K562 (cell line): ENCODE measurements around the gene CCNC. TPM values are rescaled to one million over a fixed set of nuclear protein-coding genes. Genes with fewer than 3 reads are reported as not detected.

Experiments
- BACH1 ChIP-seq: fragments of 200-800 bp; sonication (Bioruptor generic); IDR thresholded peaks from 2 replicates; pipeline ENCODE4 v1.6.1; 2016; ENCODE audit warnings: missing genetic modification characterization, missing compliant biosample characterization
- BHLHE40 ChIP-seq: IDR thresholded peaks from 2 replicates; pipeline ENCODE4 v1.6.1; 2011; ENCODE audit warnings: low read length, improper control_type of control experiment
- CCAR2 ChIP-seq: fragments of 200-400 bp; formaldehyde crosslinking; IDR thresholded peaks from 2 replicates; pipeline ENCODE4 v1.6.1; 2017; ENCODE audit warnings: mild to moderate bottlenecking, low read depth, low read length
- EHMT2 ChIP-seq: fragments of 450-650 bp; IDR thresholded peaks from 2 replicates; pipeline ENCODE4 v1.6.1; 2018; ENCODE audit warnings: antibody characterized with exemption
- FOXK1 ChIP-seq: sonication (generic); formaldehyde crosslinking; IDR thresholded peaks from 2 replicates; pipeline ENCODE4 v1.8.0; 2022; ENCODE audit warnings: missing genetic modification reagents, mild to moderate bottlenecking, borderline replicate concordance
- FUS ChIP-seq: fragments of 200-400 bp; formaldehyde crosslinking; optimal IDR thresholded peaks from 2 replicates; pipeline ENCODE3; 2017; ENCODE audit warnings: low read depth, low read length
- IFI16 ChIP-seq: fragments of 250-450 bp; sonication (Bioruptor Pico); IDR thresholded peaks from 2 replicates; pipeline ENCODE4 v2.1.2; 2022; ENCODE audit warnings: mild to moderate bottlenecking, inconsistent platforms
- MEIS2 ChIP-seq: fragments of 450-650 bp; IDR thresholded peaks from 2 replicates; pipeline ENCODE4 v1.6.1; 2014; ENCODE audit warnings: mild to moderate bottlenecking; ENCODE audit not compliant: partially characterized antibody
- MYC ChIP-seq, 2 experiments: fragments of 250-450 bp in 1 of 2; sonication (Bioruptor Pico) in 1 of 2; IDR thresholded peaks; 2 replicates each; pipeline versions ENCODE4 v1.5.1 to v1.6.1; 2012 to 2021; ENCODE audit warnings: low read depth in 2 of 2, borderline replicate concordance in 1 of 2, improper control_type of control experiment in 1 of 2, low read length in 1 of 2, mild to moderate bottlenecking in 1 of 2, moderate library complexity in 1 of 2
- NRF1 ChIP-seq, 2 experiments: fragments of 450-650 bp; IDR thresholded peaks in 1 of 2; conservative IDR thresholded peaks in 1 of 2; 2 replicates each; pipeline ENCODE4 v1.6.1; 2014; ENCODE audit warnings: mild to moderate bottlenecking in 2 of 2
- PTRF ChIP-seq: fragments of 450-650 bp; IDR thresholded peaks from 2 replicates; pipeline ENCODE4 v1.6.1; 2016; ENCODE audit warnings: mild to moderate bottlenecking, missing genetic modification characterization, missing compliant biosample characterization
- TEAD4 ChIP-seq, 2 experiments: sonication (generic) in 1 of 2; formaldehyde crosslinking in 1 of 2; IDR thresholded peaks; 2 replicates each; pipeline versions ENCODE4 v1.6.1 to v1.8.0; 2012 to 2022; ENCODE audit warnings: borderline replicate concordance in 1 of 2, inconsistent platforms in 1 of 2, low read length in 1 of 2, mild to moderate bottlenecking in 1 of 2, missing genetic modification reagents in 1 of 2
- ZKSCAN8 ChIP-seq: fragments of 200-800 bp; sonication (Bioruptor generic); IDR thresholded peaks from 2 replicates; pipeline ENCODE4 v1.6.1; 2016; ENCODE audit warnings: missing genetic modification characterization, missing compliant biosample characterization
- ZNF12 ChIP-seq: sonication (generic); formaldehyde crosslinking; IDR thresholded peaks from 2 replicates; pipeline ENCODE4 v1.4.0; 2020; ENCODE audit warnings: mild to moderate bottlenecking, missing genetic modification reagents
- ZNF121 ChIP-seq: sonication (generic); formaldehyde crosslinking; conservative IDR thresholded peaks from 2 replicates; pipeline ENCODE4 v1.8.0; 2022; ENCODE audit warnings: missing genetic modification reagents
- polyA plus RNA-seq, 8 experiments: library from polyadenylated mRNA; depleted of rRNA in 4 of 8; stranded (reverse) in 5 of 8; unstranded in 3 of 8; fragments of >200 nt; fragmentation: Nextera tagmentation in 2 of 8; fragmentation: Illumina TruSeq in 1 of 8; extraction: Ambion mirVana in 2 of 8; extraction: Trizol in 1 of 8; gene quantifications; 2 replicates each; pipeline versions ENCODE4 v1.2.1 to v1.2.3, GENCODE V29; 2011 to 2014; ENCODE audit warnings: inconsistent platforms in 1 of 8, missing spikeins in 1 of 8
- total RNA-seq, 7 experiments: library from RNA; depleted of rRNA in 6 of 7; stranded (reverse); fragments of >200 nt in 6 of 7; fragmentation: Illumina TruSeq in 2 of 7; extraction: Trizol in 2 of 7; gene quantifications; 2 replicates each; pipeline versions ENCODE4 v1.2.1 to v1.2.3, GENCODE V29; 2011 to 2021; ENCODE audit warnings: low replicate concordance in 1 of 7
- TF ChIP-seq, protein P1 (sequence below): fragments of 450-650 bp; IDR thresholded peaks from 2 replicates; pipeline ENCODE4 v1.7.1; 2018; ENCODE audit warnings: mild to moderate bottlenecking, low read depth; ENCODE audit not compliant: partially characterized antibody
- TF ChIP-seq, protein P2 (sequence below): fragments of 450-650 bp; IDR thresholded peaks from 2 replicates; pipeline ENCODE4 v1.6.1; 2016; ENCODE audit warnings: mild to moderate bottlenecking
- TF ChIP-seq, protein P3 (sequence below): fragments of 450-650 bp; IDR thresholded peaks from 2 replicates; pipeline ENCODE4 v1.6.1; 2016; ENCODE audit warnings: low read depth, mild to moderate bottlenecking, moderate library complexity
- TF ChIP-seq, protein P4 (sequence below): sonication (generic); IDR thresholded peaks from 2 replicates; pipeline ENCODE4 v1.6.1; 2016

The CCNC gene
- total and polyA plus RNA-seq, 9 of the 15 experiments (the other 6 are each of a cell fraction or from before 2014, with no cell fraction given), result 68.7 to 177 (median 99.6) TPM

DNA sequence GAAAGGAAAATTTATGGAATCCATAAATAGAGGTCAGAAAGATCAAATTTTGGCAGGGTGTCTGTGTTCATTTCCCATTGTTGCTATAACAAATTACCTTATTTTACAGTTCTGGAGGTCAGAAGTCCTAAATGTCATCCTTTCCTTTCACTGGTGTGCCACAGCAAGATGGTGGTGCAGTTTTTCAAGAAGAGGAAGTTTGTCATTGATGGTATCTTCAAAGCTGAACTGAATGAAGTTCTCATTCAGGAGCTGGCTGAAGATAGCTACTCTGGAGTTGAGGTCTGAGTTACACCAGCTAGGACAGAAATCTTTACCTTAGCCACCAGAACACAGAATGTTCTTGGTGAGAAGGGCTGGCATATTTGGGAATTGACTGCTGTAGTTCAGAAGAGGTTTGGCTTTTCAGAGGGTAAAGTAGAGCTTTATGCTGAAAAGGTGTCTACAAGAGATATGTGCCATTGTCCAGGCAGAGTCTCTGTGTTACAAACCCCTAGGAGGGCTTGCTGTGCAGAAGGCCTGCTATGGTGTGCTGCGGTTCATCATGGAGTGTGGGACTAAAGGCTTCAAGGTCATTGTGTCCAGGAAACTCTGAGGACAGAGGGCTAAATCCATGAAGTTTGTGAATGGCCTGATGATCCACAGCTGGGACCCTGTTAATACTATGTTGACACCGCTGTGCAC is 7.2 kb upstream of the CCNC start (continued):
- no peak for TF ChIP-seq ZKSCAN8 (CRISPR knock-in tag)
- TF ChIP-seq TEAD4 (IDR thresholded peaks at IDR 0.05; ENCODE audit: low read length), result peak; percentile 30; the same call in 1 of the 2 replicates
- no peak for TF ChIP-seq TEAD4 (CRISPR knock-in tag; IDR thresholded peaks at IDR 0.05; ENCODE audit: borderline replicate concordance)
- TF ChIP-seq ZNF121, result no peak
- no peak for TF ChIP-seq IFI16 (CRISPR knock-in tag)
- no peak for TF ChIP-seq CCAR2
- TF ChIP-seq, protein P1, sequence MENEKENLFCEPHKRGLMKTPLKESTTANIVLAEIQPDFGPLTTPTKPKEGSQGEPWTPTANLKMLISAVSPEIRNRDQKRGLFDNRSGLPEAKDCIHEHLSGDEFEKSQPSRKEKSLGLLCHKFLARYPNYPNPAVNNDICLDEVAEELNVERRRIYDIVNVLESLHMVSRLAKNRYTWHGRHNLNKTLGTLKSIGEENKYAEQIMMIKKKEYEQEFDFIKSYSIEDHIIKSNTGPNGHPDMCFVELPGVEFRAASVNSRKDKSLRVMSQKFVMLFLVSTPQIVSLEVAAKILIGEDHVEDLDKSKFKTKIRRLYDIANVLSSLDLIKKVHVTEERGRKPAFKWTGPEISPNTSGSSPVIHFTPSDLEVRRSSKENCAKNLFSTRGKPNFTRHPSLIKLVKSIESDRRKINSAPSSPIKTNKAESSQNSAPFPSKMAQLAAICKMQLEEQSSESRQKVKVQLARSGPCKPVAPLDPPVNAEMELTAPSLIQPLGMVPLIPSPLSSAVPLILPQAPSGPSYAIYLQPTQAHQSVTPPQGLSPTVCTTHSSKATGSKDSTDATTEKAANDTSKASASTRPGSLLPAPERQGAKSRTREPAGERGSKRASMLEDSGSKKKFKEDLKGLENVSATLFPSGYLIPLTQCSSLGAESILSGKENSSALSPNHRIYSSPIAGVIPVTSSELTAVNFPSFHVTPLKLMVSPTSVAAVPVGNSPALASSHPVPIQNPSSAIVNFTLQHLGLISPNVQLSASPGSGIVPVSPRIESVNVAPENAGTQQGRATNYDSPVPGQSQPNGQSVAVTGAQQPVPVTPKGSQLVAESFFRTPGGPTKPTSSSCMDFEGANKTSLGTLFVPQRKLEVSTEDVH, result no peak
- TF ChIP-seq, protein P2, sequence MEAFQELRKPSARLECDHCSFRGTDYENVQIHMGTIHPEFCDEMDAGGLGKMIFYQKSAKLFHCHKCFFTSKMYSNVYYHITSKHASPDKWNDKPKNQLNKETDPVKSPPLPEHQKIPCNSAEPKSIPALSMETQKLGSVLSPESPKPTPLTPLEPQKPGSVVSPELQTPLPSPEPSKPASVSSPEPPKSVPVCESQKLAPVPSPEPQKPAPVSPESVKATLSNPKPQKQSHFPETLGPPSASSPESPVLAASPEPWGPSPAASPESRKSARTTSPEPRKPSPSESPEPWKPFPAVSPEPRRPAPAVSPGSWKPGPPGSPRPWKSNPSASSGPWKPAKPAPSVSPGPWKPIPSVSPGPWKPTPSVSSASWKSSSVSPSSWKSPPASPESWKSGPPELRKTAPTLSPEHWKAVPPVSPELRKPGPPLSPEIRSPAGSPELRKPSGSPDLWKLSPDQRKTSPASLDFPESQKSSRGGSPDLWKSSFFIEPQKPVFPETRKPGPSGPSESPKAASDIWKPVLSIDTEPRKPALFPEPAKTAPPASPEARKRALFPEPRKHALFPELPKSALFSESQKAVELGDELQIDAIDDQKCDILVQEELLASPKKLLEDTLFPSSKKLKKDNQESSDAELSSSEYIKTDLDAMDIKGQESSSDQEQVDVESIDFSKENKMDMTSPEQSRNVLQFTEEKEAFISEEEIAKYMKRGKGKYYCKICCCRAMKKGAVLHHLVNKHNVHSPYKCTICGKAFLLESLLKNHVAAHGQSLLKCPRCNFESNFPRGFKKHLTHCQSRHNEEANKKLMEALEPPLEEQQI, result peak; percentile 35; the same call in 1 of the 2 replicates
- TF ChIP-seq BHLHE40, result 0 out of 2 replicates have a peak, but pooled peaks have one; percentile 13
- TF ChIP-seq FOXK1 (CRISPR knock-in tag), result no peak
- no peak for TF ChIP-seq FUS
- peak; percentile 53 for TF ChIP-seq MEIS2
- 0 out of 2 replicates have a peak, but pooled peaks have one; percentile 25 for TF ChIP-seq BACH1 (tag)
- peak; percentile 87 for TF ChIP-seq EHMT2
- TF ChIP-seq, protein P3, sequence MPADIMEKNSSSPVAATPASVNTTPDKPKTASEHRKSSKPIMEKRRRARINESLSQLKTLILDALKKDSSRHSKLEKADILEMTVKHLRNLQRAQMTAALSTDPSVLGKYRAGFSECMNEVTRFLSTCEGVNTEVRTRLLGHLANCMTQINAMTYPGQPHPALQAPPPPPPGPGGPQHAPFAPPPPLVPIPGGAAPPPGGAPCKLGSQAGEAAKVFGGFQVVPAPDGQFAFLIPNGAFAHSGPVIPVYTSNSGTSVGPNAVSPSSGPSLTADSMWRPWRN, result 0 out of 2 replicates have a peak, but pooled peaks have one; percentile 16
- no peak for TF ChIP-seq ZNF12 (CRISPR knock-in tag)
- no peak for TF ChIP-seq MYC (IDR thresholded peaks at IDR 0.05; ENCODE audit: low read depth, low read length)
- no peak for TF ChIP-seq MYC (CRISPR knock-in tag; IDR thresholded peaks at IDR 0.05; ENCODE audit: borderline replicate concordance, low read depth)
- TF ChIP-seq PTRF (tag), result no peak
- TF ChIP-seq, protein P4, sequence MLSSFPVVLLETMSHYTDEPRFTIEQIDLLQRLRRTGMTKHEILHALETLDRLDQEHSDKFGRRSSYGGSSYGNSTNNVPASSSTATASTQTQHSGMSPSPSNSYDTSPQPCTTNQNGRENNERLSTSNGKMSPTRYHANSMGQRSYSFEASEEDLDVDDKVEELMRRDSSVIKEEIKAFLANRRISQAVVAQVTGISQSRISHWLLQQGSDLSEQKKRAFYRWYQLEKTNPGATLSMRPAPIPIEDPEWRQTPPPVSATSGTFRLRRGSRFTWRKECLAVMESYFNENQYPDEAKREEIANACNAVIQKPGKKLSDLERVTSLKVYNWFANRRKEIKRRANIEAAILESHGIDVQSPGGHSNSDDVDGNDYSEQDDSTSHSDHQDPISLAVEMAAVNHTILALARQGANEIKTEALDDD, result no peak
- 0 out of 4 replicates have a peak, but pooled peaks of 1 of the 2 experiments have one; percentile 15 for TF ChIP-seq NRF1 (conservative IDR thresholded peaks at IDR 0.05 in 1 of 2, IDR thresholded peaks at IDR 0.05 in 1 of 2)
